Amygdala (tissue), 56 donors: ENCODE measurements around the gene OIP5.
"Not testable (repeated sequence)": the region's sequence is repeated elsewhere in the genome, so short reads cannot be mapped to it uniquely, and the experiment has no call there.

Experiments
- DNase-seq, 56 donors: peaks; one replicate each; lab custom pipeline; 2025; lab: John Stamatoyannopoulos, UW

OIP5 gene

GRCh38 chr15:41262571-41262970, 69.8 kb downstream of the OIP5 start:
- no peak for DNase-seq

GRCh38 chr15:41260924-41261323, 71.5 kb downstream of the OIP5 start:
- DNase-seq: not testable (repeated sequence)

DNA sequence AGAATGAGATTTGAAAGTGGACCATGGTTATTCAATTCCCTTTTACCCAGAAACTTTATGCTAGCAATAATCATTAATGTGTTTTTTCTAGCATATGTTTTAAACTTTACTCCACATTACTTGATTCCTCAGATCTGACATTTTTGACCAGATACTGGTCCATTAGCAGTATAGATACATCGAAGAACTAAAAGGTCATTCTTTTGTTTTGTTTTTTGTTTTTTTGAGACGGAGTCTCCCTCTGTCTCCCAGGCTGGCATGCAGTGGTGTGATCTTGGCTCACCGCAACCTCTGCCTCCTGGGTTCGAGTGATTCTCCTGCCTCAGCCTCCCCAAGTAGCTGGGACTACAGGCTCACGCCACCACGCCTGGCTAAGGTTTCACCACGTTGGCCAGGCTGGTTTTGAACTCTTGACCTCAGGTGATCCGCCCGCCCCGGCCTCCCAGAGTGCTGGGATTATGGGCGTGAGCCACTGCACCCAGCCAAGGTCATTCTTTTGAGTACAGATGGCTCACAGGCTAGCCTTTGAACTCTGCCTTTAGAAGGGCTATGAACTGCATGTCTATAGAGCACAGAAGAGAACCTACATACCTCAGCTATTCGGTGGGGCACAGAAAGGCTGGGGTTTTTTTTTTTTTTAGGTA, 72.7 kb downstream of the OIP5 start:
- DNase-seq: no peak
